Panc1 (cell line): ENCODE data around the gene FAM228B. TPM values are rescaled to one million over a fixed set of nuclear protein-coding genes. Genes with fewer than 3 reads are reported as not detected.

Experiments used
- ATAC-seq: fragments of 200-7000 bp; cut with Tn5 transposase; 2 replicates; pipeline ENCODE4 v1.9.1; 2020; ENCODE audit warnings: mild to moderate bottlenecking, moderate library complexity
- BruUV-seq: library from RNA; stranded (reverse); fragments of 400-500 nt; replicated peaks from 2 replicates; lab custom pipeline; 2021; lab: Mats Ljungman, UMichigan
- CTCF ChIA-PET: fragments of 300-600 bp; sonication (Branson Sonifier 250); formaldehyde crosslinking; loops from one replicate; lab custom pipeline; 2022; ENCODE audit warnings: antibody characterized with exemption; lab: Charles Lee
- POLR2A ChIA-PET: fragments of 300-600 bp; sonication (Branson Sonifier 250); formaldehyde crosslinking; loops from one replicate; lab custom pipeline; 2022; ENCODE audit warnings: antibody characterized with exemption; lab: Charles Lee
- DNase-seq: peaks from one replicate; pipeline ENCODE4 v3.0.0-alpha.2; 2010; ENCODE audit warnings: low read depth, low spot score
- H3K27ac ChIP-seq: 2 replicates; pipeline ENCODE4 v1.5.1; 2011; ENCODE audit warnings: mild to moderate bottlenecking, low read length, inconsistent platforms
- H3K27me3 ChIP-seq: fragments of 200-500 bp; sonication (Bioruptor generic); 2 replicates; pipeline ENCODE4 v1.6.0; 2014; ENCODE audit warnings: low read length, inconsistent platforms; ENCODE audit not compliant: control insufficient read depth, insufficient read depth
- H3K36me3 ChIP-seq: fragments of 200-500 bp; sonication (Bioruptor generic); 2 replicates; pipeline ENCODE4 v1.5.1; 2014; ENCODE audit warnings: inconsistent platforms, mild to moderate bottlenecking, low read length, moderate library complexity; ENCODE audit not compliant: control insufficient read depth, insufficient read depth
- H3K4me1 ChIP-seq: 2 replicates; pipeline ENCODE4 v1.5.1; 2011; ENCODE audit warnings: inconsistent platforms, mild to moderate bottlenecking, low read length, moderate library complexity; ENCODE audit not compliant: control insufficient read depth, insufficient read depth
- H3K4me3 ChIP-seq, 2 experiments: 2 replicates each; pipeline ENCODE4 v1.5.1; 2011 to 2012; ENCODE audit warnings: low read depth in 2 of 2, low read length in 2 of 2, mild to moderate bottlenecking in 2 of 2, inconsistent platforms in 1 of 2, moderate library complexity in 1 of 2
- H3K9me3 ChIP-seq: fragments of 200-500 bp; sonication (Bioruptor generic); 2 replicates; pipeline ENCODE4 v1.5.1; 2014; ENCODE audit warnings: low read depth, mild to moderate bottlenecking, inconsistent platforms, low read length, moderate library complexity; ENCODE audit not compliant: control insufficient read depth, insufficient read depth
- CTCF ChIP-seq: fragments of 450-650 bp; IDR thresholded peaks from 2 replicates; pipeline ENCODE4 v1.5.1; 2017; ENCODE audit warnings: mild to moderate bottlenecking
- POLR2AphosphoS5 ChIP-seq: IDR thresholded peaks from 2 replicates; pipeline ENCODE4 v1.6.1; 2012; ENCODE audit warnings: mild to moderate bottlenecking, low read depth, low read length, moderate library complexity
- REST ChIP-seq, 2 experiments: IDR thresholded peaks; 2 replicates each; pipeline ENCODE4 v1.6.1; 2011 to 2012; ENCODE audit warnings: low read depth in 2 of 2, control low read depth in 1 of 2, low read length in 1 of 2, mild to moderate bottlenecking in 1 of 2, moderate library complexity in 1 of 2; ENCODE audit not compliant: insufficient read depth in 1 of 2
- SIN3A ChIP-seq: IDR thresholded peaks from 2 replicates; pipeline ENCODE4 v1.6.1; 2012; ENCODE audit warnings: low read depth, mild to moderate bottlenecking, low read length, moderate library complexity, borderline replicate concordance; ENCODE audit not compliant: insufficient read depth
- TCF7L2 ChIP-seq: IDR thresholded peaks from 2 replicates; pipeline ENCODE4 v1.6.1; 2011; ENCODE audit warnings: mild to moderate bottlenecking, low read depth, low read length, inconsistent platforms
- in situ Hi-C: cut with HindIII; loops from 2 replicates; pipeline ENCODE4 v1.10.0; 2016; ENCODE audit warnings: low sequenced_read_pairs, low pct_unique_long_range_greater_than_20kb
- intact Hi-C: fragments of 100-400 bp; cut with micrococcal nuclease; formaldehyde crosslinking; loops from one replicate; pipeline ENCODE4 v1.10.0; 2022; ENCODE audit not compliant: unreplicated experiment
- total RNA-seq: library from RNA; stranded (reverse); gene quantifications from one replicate; pipeline ENCODE4 v1.2.1, GENCODE V29; 2021; ENCODE audit not compliant: unreplicated experiment

Gene FAM228B
- total RNA-seq, 1 experiment from 2014 or later: 23.0 TPM

DNA sequence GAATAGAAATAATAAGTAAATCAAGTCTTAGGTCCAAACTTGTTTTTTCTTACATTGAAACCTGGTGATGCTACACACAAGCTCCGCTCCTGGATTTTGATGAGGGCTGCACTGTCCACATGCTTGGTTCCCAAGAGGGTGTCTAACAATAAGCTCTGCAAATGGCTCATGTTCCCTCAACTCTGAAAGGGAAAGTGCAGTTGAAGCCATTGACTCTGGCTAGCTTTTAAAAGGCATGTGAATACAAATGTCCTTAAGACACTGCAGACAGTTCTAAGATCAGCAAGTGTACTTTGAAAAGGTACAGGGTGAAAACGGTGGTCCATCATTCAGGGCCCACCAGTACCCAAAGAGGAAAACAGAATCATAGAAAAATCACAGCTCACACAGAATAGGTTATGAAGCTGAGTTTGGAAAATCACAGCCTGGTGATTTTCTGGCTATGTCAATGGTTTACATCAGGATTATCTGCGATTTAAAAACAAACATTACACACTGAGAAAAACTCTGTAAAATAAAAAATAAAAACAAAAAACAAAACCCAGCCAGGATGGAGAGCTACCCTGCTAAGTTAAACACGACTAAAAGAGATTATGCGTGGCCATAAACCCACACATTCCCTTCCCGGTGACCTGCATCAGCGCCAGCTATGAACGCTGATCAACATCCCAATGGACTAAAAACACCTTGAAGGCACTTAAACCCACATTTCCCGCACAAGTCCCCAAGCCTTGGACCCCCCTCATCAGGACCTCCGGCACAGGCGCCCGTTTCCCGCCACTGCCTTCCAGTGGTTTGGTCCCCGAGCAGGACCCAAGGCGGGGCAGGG, 689 bp upstream of the FAM228B start:
- BruUV-seq: TSS peak; percentile 94
- no peaks in the 10 kb centered on the region for H3K36me3 ChIP-seq
- in situ Hi-C loops: no loop called here
- TF ChIP-seq CTCF (no peak), TCF7L2 (no peak), SIN3A (no peak), REST (IDR thresholded peaks at IDR 0.05; ENCODE audit: insufficient read depth in 1 of 2, low read depth in 2 of 2, low read length in 1 of 2) (no peak), POLR2AphosphoS5 (no peak)
- peak overlapping the region; percentile 97 for H3K27ac ChIP-seq
- H3K9me3 ChIP-seq: no peaks in the 10 kb centered on the region
- DNase-seq (no peak), ATAC-seq (no peak)
- intact Hi-C loops: no loop called here
- ChIA-PET POLR2A (interaction anchor here (0.7 kb wide), 1 partner anchor 57 kb away, joined by 4 read pairs; no protein-coding TSS in a partner anchor), CTCF (no interaction called here)
- H3K4me1 ChIP-seq: peaks cover 12% of the 10 kb centered on the region
- H3K4me3 ChIP-seq: peak overlapping the region; percentile 82 to 95
- no peaks in the 10 kb centered on the region for H3K27me3 ChIP-seq

DNA sequence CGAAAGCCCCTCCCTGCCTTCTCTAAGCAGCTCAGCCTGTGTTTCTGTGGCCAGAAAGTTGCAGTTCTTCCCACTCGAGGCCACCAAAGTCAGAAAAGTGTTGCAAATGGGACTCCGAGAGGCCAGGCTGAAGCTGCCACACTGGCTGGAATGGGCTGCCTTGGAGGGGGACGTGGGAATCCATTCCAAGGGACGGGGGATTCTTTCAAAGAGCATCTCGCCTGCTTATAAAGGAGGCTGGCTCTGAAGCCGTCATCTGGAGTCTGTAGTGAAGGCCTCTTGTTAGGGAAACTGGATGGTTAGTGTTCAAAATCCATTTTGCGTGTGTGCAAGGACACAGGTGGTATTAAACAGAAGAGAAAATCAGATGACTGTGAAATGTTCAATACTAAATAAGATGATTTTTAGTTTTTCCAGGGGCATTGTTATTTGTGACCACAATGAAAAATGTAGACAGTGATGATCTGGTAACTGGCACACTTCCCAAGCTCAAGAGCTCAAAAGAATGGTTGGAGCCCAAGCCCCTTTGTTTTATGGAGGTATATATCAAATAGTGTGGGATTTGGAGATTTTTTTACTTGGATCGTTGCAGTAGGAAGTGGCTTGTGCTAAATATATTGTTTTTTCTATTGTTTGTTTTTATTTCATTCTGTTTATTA, 782 bp downstream of the FAM228B start:
- in situ Hi-C loops: no loop called here
- ChIA-PET POLR2A (interaction anchor here (0.6 kb wide), 2 partner anchors 15 to 673 kb away, joined by 3 to 9 read pairs; no protein-coding TSS in a partner anchor), CTCF (no interaction called here)
- Histone ChIP-seq H3K27ac (peak overlapping the region; percentile 95), H3K9me3 (no peaks in the 10 kb centered on the region), H3K4me3 (peak overlapping the region; percentile 82 to 95), H3K36me3 (no peaks in the 10 kb centered on the region), H3K27me3 (no peaks in the 10 kb centered on the region), H3K4me1 (peaks cover 12% of the 10 kb centered on the region)
- DNase-seq (no peak), ATAC-seq (peak; percentile 24)
- TF ChIP-seq TCF7L2: no peak
- no peak for TF ChIP-seq SIN3A
- TF ChIP-seq POLR2AphosphoS5: no peak
- TF ChIP-seq CTCF: no peak
- no peak for TF ChIP-seq REST (IDR thresholded peaks at IDR 0.05; ENCODE audit: insufficient read depth in 1 of 2, low read depth in 2 of 2, low read length in 1 of 2)
- intact Hi-C loops: no loop called here
- BruUV-seq: no TSS peak
